DOHH2 (cell line): ENCODE measurements around the gene N4BP2L2.
A peak's percentile ranks its signal among the peaks of the same experiment; 100 is the strongest.
"Not testable (repeated sequence)": the region's sequence is repeated elsewhere in the genome, so short reads cannot be mapped to it uniquely, and the experiment has no call there.

Experiments
- H3F3A ChIP-seq: fragments of 200-600 bp; sonication (generic), shearing (Covaris generic); 2 replicates; pipeline ENCODE4 v1.6.0; 2016; ENCODE audit warnings: antibody characterized with exemption, mild to moderate bottlenecking; ENCODE audit not compliant: control insufficient read depth, insufficient read depth
- H3K27ac ChIP-seq: fragments of 200-600 bp; sonication (generic); 2 replicates; pipeline ENCODE4 v1.5.1; 2014; ENCODE audit warnings: low read depth, mild to moderate bottlenecking, low read length, moderate library complexity
- H3K27me3 ChIP-seq: fragments of 200-600 bp; sonication (generic); 2 replicates; pipeline ENCODE4 v1.6.1; 2014; ENCODE audit warnings: mild to moderate bottlenecking, low read length, mixed read lengths; ENCODE audit not compliant: control insufficient read depth
- H3K36me3 ChIP-seq: fragments of 200-600 bp; sonication (generic); 2 replicates; pipeline ENCODE4 v1.6.1; 2014; ENCODE audit warnings: mild to moderate bottlenecking, low read length, moderate library complexity, mixed read lengths; ENCODE audit not compliant: control insufficient read depth
- H3K4me1 ChIP-seq: fragments of 200-600 bp; sonication (generic); 2 replicates; pipeline ENCODE4 v1.6.1; 2014; ENCODE audit warnings: mild to moderate bottlenecking, low read length, mixed read lengths; ENCODE audit not compliant: control insufficient read depth
- H3K4me2 ChIP-seq: fragments of 200-600 bp; sonication (generic); 2 replicates; pipeline ENCODE4 v1.6.0; 2014; ENCODE audit warnings: mild to moderate bottlenecking, low read length, moderate library complexity
- H3K4me3 ChIP-seq: fragments of 200-600 bp; sonication (generic); 2 replicates; pipeline ENCODE4 v1.5.1; 2014; ENCODE audit warnings: mild to moderate bottlenecking, low read length, mixed read lengths
- H3K79me2 ChIP-seq: fragments of 200-600 bp; sonication (generic); 2 replicates; pipeline ENCODE4 v1.6.1; 2014; ENCODE audit warnings: mild to moderate bottlenecking, low read length, mixed read lengths; ENCODE audit not compliant: control insufficient read depth
- H3K9me2 ChIP-seq: fragments of 200-600 bp; sonication (generic); replicated peaks from 2 replicates; pipeline ENCODE4 v1.6.1; 2014; ENCODE audit warnings: mild to moderate bottlenecking, low read length, mixed read lengths; ENCODE audit not compliant: control insufficient read depth
- H3K9me3 ChIP-seq: fragments of 200-600 bp; sonication (generic); 2 replicates; pipeline ENCODE4 v1.6.1; 2014; ENCODE audit warnings: antibody characterized with exemption, low read length, mixed read lengths; ENCODE audit not compliant: control insufficient read depth, insufficient read depth
- H4K20me1 ChIP-seq: fragments of 200-600 bp; sonication (generic); 2 replicates; pipeline ENCODE4 v1.6.0; 2014; ENCODE audit warnings: low read depth, mild to moderate bottlenecking, antibody characterized with exemption, low read length, moderate library complexity; ENCODE audit not compliant: control insufficient read depth, insufficient read depth
- CTCF ChIP-seq: fragments of 200-600 bp; sonication (generic); IDR thresholded peaks from one replicate; pipeline ENCODE4 v1.5.1; 2014; ENCODE audit warnings: antibody characterized with exemption, mild to moderate bottlenecking, low read depth, low read length; ENCODE audit not compliant: poor library complexity, severe bottlenecking
- EZH2phosphoT487 ChIP-seq: fragments of 200-600 bp; sonication (generic); IDR thresholded peaks from 2 replicates; pipeline ENCODE4 v1.6.1; 2017; ENCODE audit warnings: borderline replicate concordance, mild to moderate bottlenecking, antibody characterized with exemption, low read length, moderate library complexity, mixed read lengths

N4BP2L2 gene

GRCh38 chr13:32582281-32582680, 43.7 kb upstream of the N4BP2L2 start:
- H3K4me1 ChIP-seq, result peaks cover 8% of the 10 kb centered on the region
- peaks cover 3% of the 10 kb centered on the region for H3K79me2 ChIP-seq
- no peak overlapping the region for H3K27ac ChIP-seq
- H4K20me1 ChIP-seq, result no peaks in the 10 kb centered on the region
- H3K4me3 ChIP-seq, result no peak overlapping the region
- no peaks in the 10 kb centered on the region for H3K9me2 ChIP-seq
- TF ChIP-seq EZH2phosphoT487 (no peak), CTCF (no peak)
- no peaks in the 10 kb centered on the region for H3F3A ChIP-seq
- H3K4me2 ChIP-seq, result no peak overlapping the region
- H3K9me3 ChIP-seq, result peaks cover 9% of the 10 kb centered on the region
- peaks cover 1% of the 10 kb centered on the region; the same call in 1 of the 2 replicates for H3K36me3 ChIP-seq
- H3K27me3 ChIP-seq, result no peaks in the 10 kb centered on the region

- Histone ChIP-seq H3K9me2 (no peaks in the 10 kb centered on the region), H3K36me3 (no peaks in the 10 kb centered on the region)
Measured at GRCh38 chr13:32581177-32581786, 42.7 kb upstream of the N4BP2L2 start.

GRCh38 chr13:32577032-32577431, 38.4 kb upstream of the N4BP2L2 start:
- no peaks in the 10 kb centered on the region for H3K36me3 ChIP-seq
- no peak overlapping the region for H3K4me3 ChIP-seq
- H3K9me3 ChIP-seq, result peaks cover 16% of the 10 kb centered on the region
- H3K4me2 ChIP-seq, result no peak overlapping the region
- no peaks in the 10 kb centered on the region for H3K4me1 ChIP-seq
- no peaks in the 10 kb centered on the region for H3F3A ChIP-seq
- H3K9me2 ChIP-seq, result no peaks in the 10 kb centered on the region
- H3K27ac ChIP-seq, result no peak overlapping the region
- H3K27me3 ChIP-seq, result no peaks in the 10 kb centered on the region
- TF ChIP-seq CTCF (no peak), EZH2phosphoT487 (no peak)
- H4K20me1 ChIP-seq, result no peaks in the 10 kb centered on the region
- no peaks in the 10 kb centered on the region for H3K79me2 ChIP-seq

More at GRCh38 chr13:32581177-32581786, 42.7 kb upstream of the N4BP2L2 start:
- H3F3A ChIP-seq, result no peaks in the 10 kb centered on the region
- no peak overlapping the region for H3K27ac ChIP-seq
- H3K27me3 ChIP-seq, result no peaks in the 10 kb centered on the region
- H4K20me1 ChIP-seq, result no peaks in the 10 kb centered on the region
- TF ChIP-seq EZH2phosphoT487, result no peak
- TF ChIP-seq CTCF, result peak; percentile 71
- peaks cover 16% of the 10 kb centered on the region for H3K9me3 ChIP-seq
- no peak overlapping the region for H3K4me2 ChIP-seq
- no peaks in the 10 kb centered on the region for H3K79me2 ChIP-seq
- H3K4me1 ChIP-seq, result peaks cover 8% of the 10 kb centered on the region
- H3K4me3 ChIP-seq, result no peak overlapping the region

- H3K9me2 ChIP-seq, H3K4me1 ChIP-seq, H3K27ac ChIP-seq, H3K4me3 ChIP-seq, H3K79me2 ChIP-seq, H3K27me3 ChIP-seq, H3K4me2 ChIP-seq, H3F3A ChIP-seq, H3K36me3 ChIP-seq, H4K20me1 ChIP-seq: not testable (repeated sequence)
- H3K9me3 ChIP-seq, result peaks cover 16% of the 10 kb centered on the region
Measured at GRCh38 chr13:32575687-32576086, 37.1 kb upstream of the N4BP2L2 start.

GRCh38 chr13:32560842-32561241, 22.2 kb upstream of the N4BP2L2 start:
- H3K4me1 ChIP-seq, H4K20me1 ChIP-seq, H3K9me2 ChIP-seq: not testable (repeated sequence)

More at GRCh38 chr13:32560842-32561241, 22.2 kb upstream of the N4BP2L2 start:
- H3K79me2 ChIP-seq, H3K9me3 ChIP-seq, H3K27ac ChIP-seq, H3K4me3 ChIP-seq, H3K36me3 ChIP-seq, H3F3A ChIP-seq, H3K27me3 ChIP-seq, H3K4me2 ChIP-seq: not testable (repeated sequence)
